HEK293 (cell line): ENCODE results near the gene RASA3.

Experiments used
- ATF2 ChIP-seq: fragments of 450-650 bp; formaldehyde crosslinking; IDR thresholded peaks from 2 replicates; pipeline ENCODE4 v1.5.1; 2016; ENCODE audit warnings: missing biosample characterization, missing genetic modification characterization, low read depth
- CTCF ChIP-seq: fragments of 450-650 bp; formaldehyde crosslinking; IDR thresholded peaks from 2 replicates; pipeline ENCODE4 v1.5.1; 2016; ENCODE audit warnings: missing biosample characterization, missing genetic modification characterization
- OVOL3 ChIP-seq: fragments of 450-650 bp; formaldehyde crosslinking; IDR thresholded peaks from 2 replicates; pipeline ENCODE4 v1.5.1; 2016; ENCODE audit warnings: missing biosample characterization, missing genetic modification characterization
- TCF7L2 ChIP-seq: IDR thresholded peaks from 2 replicates; pipeline ENCODE4 v1.6.1; 2011; ENCODE audit warnings: low read depth, mild to moderate bottlenecking, inconsistent platforms, low read length, moderate library complexity, borderline replicate concordance
- YY1 ChIP-seq: fragments of 450-650 bp; formaldehyde crosslinking; IDR thresholded peaks from 2 replicates; pipeline ENCODE4 v1.5.1; 2018; ENCODE audit warnings: missing biosample characterization, missing genetic modification characterization
- ZFP37 ChIP-seq: fragments of 450-650 bp; formaldehyde crosslinking; IDR thresholded peaks from 2 replicates; pipeline ENCODE4 v1.5.1; 2016; ENCODE audit warnings: missing biosample characterization, missing genetic modification characterization
- ZNF157 ChIP-seq: fragments of 450-650 bp; formaldehyde crosslinking; IDR thresholded peaks from 2 replicates; pipeline ENCODE4 v1.5.1; 2016; ENCODE audit warnings: missing biosample characterization, missing genetic modification characterization
- ZNF26 ChIP-seq: fragments of 450-650 bp; formaldehyde crosslinking; IDR thresholded peaks from 2 replicates; pipeline ENCODE4 v1.5.1; 2016; ENCODE audit warnings: missing biosample characterization, missing genetic modification characterization
- ZNF302 ChIP-seq: fragments of 450-650 bp; formaldehyde crosslinking; IDR thresholded peaks from 2 replicates; pipeline ENCODE4 v1.5.1; 2016; ENCODE audit warnings: missing biosample characterization, missing genetic modification characterization, low read depth
- ZNF426 ChIP-seq: fragments of 450-650 bp; formaldehyde crosslinking; IDR thresholded peaks from 2 replicates; pipeline ENCODE4 v1.5.1; 2017; ENCODE audit warnings: missing biosample characterization, missing genetic modification characterization, mild to moderate bottlenecking, inconsistent platforms, moderate library complexity
- TF ChIP-seq, protein P1 (sequence below): fragments of 450-650 bp; formaldehyde crosslinking; IDR thresholded peaks from 2 replicates; pipeline ENCODE4 v1.5.1; 2016; ENCODE audit warnings: missing biosample characterization, missing genetic modification characterization

- TF ChIP-seq TCF7L2 (no peak), OVOL3 (tag by site-specific recombination) (no peak), ZNF26 (tag by site-specific recombination) (no peak), YY1 (tag by site-specific recombination) (no peak), ZNF302 (tag by site-specific recombination) (no peak), ZNF157 (no peak), ZNF426 (no peak), CTCF (tag by site-specific recombination) (no peak), ZFP37 (tag by site-specific recombination) (no peak), ATF2 (tag by site-specific recombination) (no peak)
- TF ChIP-seq, protein P1, sequence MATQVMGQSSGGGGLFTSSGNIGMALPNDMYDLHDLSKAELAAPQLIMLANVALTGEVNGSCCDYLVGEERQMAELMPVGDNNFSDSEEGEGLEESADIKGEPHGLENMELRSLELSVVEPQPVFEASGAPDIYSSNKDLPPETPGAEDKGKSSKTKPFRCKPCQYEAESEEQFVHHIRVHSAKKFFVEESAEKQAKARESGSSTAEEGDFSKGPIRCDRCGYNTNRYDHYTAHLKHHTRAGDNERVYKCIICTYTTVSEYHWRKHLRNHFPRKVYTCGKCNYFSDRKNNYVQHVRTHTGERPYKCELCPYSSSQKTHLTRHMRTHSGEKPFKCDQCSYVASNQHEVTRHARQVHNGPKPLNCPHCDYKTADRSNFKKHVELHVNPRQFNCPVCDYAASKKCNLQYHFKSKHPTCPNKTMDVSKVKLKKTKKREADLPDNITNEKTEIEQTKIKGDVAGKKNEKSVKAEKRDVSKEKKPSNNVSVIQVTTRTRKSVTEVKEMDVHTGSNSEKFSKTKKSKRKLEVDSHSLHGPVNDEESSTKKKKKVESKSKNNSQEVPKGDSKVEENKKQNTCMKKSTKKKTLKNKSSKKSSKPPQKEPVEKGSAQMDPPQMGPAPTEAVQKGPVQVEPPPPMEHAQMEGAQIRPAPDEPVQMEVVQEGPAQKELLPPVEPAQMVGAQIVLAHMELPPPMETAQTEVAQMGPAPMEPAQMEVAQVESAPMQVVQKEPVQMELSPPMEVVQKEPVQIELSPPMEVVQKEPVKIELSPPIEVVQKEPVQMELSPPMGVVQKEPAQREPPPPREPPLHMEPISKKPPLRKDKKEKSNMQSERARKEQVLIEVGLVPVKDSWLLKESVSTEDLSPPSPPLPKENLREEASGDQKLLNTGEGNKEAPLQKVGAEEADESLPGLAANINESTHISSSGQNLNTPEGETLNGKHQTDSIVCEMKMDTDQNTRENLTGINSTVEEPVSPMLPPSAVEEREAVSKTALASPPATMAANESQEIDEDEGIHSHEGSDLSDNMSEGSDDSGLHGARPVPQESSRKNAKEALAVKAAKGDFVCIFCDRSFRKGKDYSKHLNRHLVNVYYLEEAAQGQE, result no peak
Observed at GRCh38 chr13:114123448-114123847, 9.0 kb downstream of the RASA3 start.
